Upper lobe of left lung (tissue), 4 donors: ENCODE data around the gene FUCA2.

Experiments
- EP300 ChIP-seq, 4 donors: sonication (generic); formaldehyde crosslinking; IDR thresholded peaks; one replicate each; pipeline ENCODE4 v1.5.1; 2017; ENCODE audit warnings: antibody characterized with exemption in 4 of 4, control low read depth in 2 of 4
- POLR2A ChIP-seq, 4 donors: fragments of 450-650 bp; IDR thresholded peaks; one replicate each; pipeline ENCODE4 v1.5.1; 2016 to 2017; ENCODE audit warnings: antibody characterized with exemption in 4 of 4, mild to moderate bottlenecking in 2 of 4
- TF ChIP-seq, protein P1 (sequence below), 6 experiments: fragments of 450-650 bp in 4 of 6; fragments of 200-600 bp in 2 of 6; sonication (generic) in 2 of 6; IDR thresholded peaks; one replicate each; pipeline ENCODE4 v1.5.1; 2016 to 2019; ENCODE audit warnings: antibody characterized with exemption in 6 of 6

DNA sequence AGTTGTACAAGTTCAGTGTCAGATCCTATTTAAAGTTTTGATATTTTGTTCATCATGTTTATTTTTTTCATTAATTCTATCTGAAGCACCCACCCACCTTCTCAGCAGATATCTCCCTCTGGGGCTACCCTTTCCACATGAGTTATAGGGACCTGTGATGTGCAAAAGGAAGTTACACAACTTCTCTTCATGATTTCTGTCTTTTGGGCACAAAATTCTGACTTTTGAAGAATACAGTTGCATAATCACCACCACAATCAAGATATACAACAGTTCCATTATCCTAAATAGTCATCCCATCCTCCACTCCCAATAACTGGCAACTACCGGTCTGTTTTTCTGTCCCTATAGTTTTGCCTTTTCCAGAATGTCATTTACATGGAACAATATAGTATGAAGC is 13.8 kb upstream of the FUCA2 start:
- TF ChIP-seq, protein P1, sequence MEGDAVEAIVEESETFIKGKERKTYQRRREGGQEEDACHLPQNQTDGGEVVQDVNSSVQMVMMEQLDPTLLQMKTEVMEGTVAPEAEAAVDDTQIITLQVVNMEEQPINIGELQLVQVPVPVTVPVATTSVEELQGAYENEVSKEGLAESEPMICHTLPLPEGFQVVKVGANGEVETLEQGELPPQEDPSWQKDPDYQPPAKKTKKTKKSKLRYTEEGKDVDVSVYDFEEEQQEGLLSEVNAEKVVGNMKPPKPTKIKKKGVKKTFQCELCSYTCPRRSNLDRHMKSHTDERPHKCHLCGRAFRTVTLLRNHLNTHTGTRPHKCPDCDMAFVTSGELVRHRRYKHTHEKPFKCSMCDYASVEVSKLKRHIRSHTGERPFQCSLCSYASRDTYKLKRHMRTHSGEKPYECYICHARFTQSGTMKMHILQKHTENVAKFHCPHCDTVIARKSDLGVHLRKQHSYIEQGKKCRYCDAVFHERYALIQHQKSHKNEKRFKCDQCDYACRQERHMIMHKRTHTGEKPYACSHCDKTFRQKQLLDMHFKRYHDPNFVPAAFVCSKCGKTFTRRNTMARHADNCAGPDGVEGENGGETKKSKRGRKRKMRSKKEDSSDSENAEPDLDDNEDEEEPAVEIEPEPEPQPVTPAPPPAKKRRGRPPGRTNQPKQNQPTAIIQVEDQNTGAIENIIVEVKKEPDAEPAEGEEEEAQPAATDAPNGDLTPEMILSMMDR (IDR thresholded peaks at IDR 0.05): no peak
- TF ChIP-seq EP300 (IDR thresholded peaks at IDR 0.05) (no peak), POLR2A (IDR thresholded peaks at IDR 0.05) (no peak)
